HepG2 (cell line): ENCODE results near the gene SRSF1. TPM values are rescaled to one million over a fixed set of nuclear protein-coding genes. Genes with fewer than 3 reads are reported as not detected.

Experiments
- EEA1 ChIP-seq: sonication (generic); formaldehyde crosslinking; IDR thresholded peaks from 2 replicates; pipeline ENCODE4 v1.5.1; 2020; ENCODE audit warnings: mild to moderate bottlenecking, missing genetic modification reagents, borderline replicate concordance
- HDAC1 ChIP-seq: sonication (generic); formaldehyde crosslinking; IDR thresholded peaks from 2 replicates; pipeline ENCODE4 v1.5.1; 2020; ENCODE audit warnings: mild to moderate bottlenecking, missing genetic modification reagents
- HNF1B ChIP-seq: sonication (generic); formaldehyde crosslinking; IDR thresholded peaks from 2 replicates; pipeline ENCODE4 v1.5.1; 2020; ENCODE audit warnings: mild to moderate bottlenecking, moderate library complexity, missing genetic modification reagents
- KLF11 ChIP-seq: IDR thresholded peaks from 2 replicates; pipeline ENCODE4 v1.6.1; 2016; ENCODE audit warnings: missing compliant biosample characterization
- MEIS1 ChIP-seq: sonication (generic); formaldehyde crosslinking; IDR thresholded peaks from 2 replicates; pipeline ENCODE4 v1.9.0; 2021; ENCODE audit warnings: mild to moderate bottlenecking, missing genetic modification reagents, moderate library complexity, borderline replicate concordance
- NFAT5 ChIP-seq: sonication (generic); formaldehyde crosslinking; IDR thresholded peaks from 2 replicates; pipeline ENCODE4 v1.4.0; 2020; ENCODE audit warnings: missing genetic modification reagents
- PHF21A ChIP-seq: sonication (generic); formaldehyde crosslinking; IDR thresholded peaks from 2 replicates; pipeline ENCODE4 v1.5.0; 2020; ENCODE audit warnings: mild to moderate bottlenecking, missing genetic modification reagents
- RAD21 ChIP-seq: fragments of 450-650 bp; formaldehyde crosslinking; IDR thresholded peaks from 2 replicates; pipeline ENCODE4 v1.5.0; 2020; ENCODE audit warnings: mild to moderate bottlenecking
- SOX5 ChIP-seq: IDR thresholded peaks from 2 replicates; pipeline ENCODE4 v1.6.1; 2016; ENCODE audit warnings: borderline replicate concordance
- ZBTB2 ChIP-seq: sonication (generic); formaldehyde crosslinking; IDR thresholded peaks from 2 replicates; pipeline ENCODE4 v1.8.0; 2022; ENCODE audit warnings: low read depth, missing genetic modification reagents
- ZNF12 ChIP-seq: sonication (generic); formaldehyde crosslinking; IDR thresholded peaks from 2 replicates; pipeline ENCODE4 v1.5.0; 2020; ENCODE audit warnings: missing genetic modification reagents
- ZNF281 ChIP-seq: sonication (generic); formaldehyde crosslinking; IDR thresholded peaks from 2 replicates; pipeline ENCODE4 v1.4.0; 2020; ENCODE audit warnings: missing genetic modification reagents, borderline replicate concordance
- ZNF432 ChIP-seq: sonication (generic); formaldehyde crosslinking; IDR thresholded peaks from 2 replicates; pipeline ENCODE4 v1.5.0; 2020; ENCODE audit warnings: missing genetic modification reagents, mild to moderate bottlenecking, borderline replicate concordance
- ZNF777 ChIP-seq: sonication (generic); formaldehyde crosslinking; IDR thresholded peaks from 2 replicates; pipeline ENCODE4 v1.4.0; 2020; ENCODE audit warnings: missing genetic modification reagents
- polyA plus RNA-seq, 8 experiments: library from polyadenylated mRNA; depleted of rRNA in 3 of 8; stranded (reverse) in 7 of 8; unstranded in 1 of 8; fragments of >200 nt; fragmentation: Illumina TruSeq in 4 of 8; extraction: Trizol in 4 of 8; gene quantifications; 2 replicates each; pipeline versions ENCODE4 v1.2.1 to v1.2.3, GENCODE V29; 2011 to 2016; ENCODE audit warnings: low read depth in 4 of 8, missing spikeins in 1 of 8, mixed read lengths in 1 of 8; ENCODE audit not compliant: insufficient read depth in 1 of 8
- total RNA-seq, 5 experiments: library from RNA; depleted of rRNA; stranded (reverse); fragments of >200 nt; fragmentation: Illumina TruSeq; extraction: Trizol; gene quantifications; 2 replicates each; pipeline ENCODE4 v1.2.3, GENCODE V29; 2016; ENCODE audit warnings: low read depth in 1 of 5
- TF ChIP-seq, protein P1 (sequence below): sonication (generic); formaldehyde crosslinking; IDR thresholded peaks from 2 replicates; pipeline ENCODE4 v1.5.0; 2020; ENCODE audit warnings: mild to moderate bottlenecking, missing genetic modification reagents

The SRSF1 gene
- total and polyA plus RNA-seq, 2 of the 13 experiments (the other 11 are each of a cell fraction or from before 2014, with no cell fraction given) = 142 to 445 TPM

DNA sequence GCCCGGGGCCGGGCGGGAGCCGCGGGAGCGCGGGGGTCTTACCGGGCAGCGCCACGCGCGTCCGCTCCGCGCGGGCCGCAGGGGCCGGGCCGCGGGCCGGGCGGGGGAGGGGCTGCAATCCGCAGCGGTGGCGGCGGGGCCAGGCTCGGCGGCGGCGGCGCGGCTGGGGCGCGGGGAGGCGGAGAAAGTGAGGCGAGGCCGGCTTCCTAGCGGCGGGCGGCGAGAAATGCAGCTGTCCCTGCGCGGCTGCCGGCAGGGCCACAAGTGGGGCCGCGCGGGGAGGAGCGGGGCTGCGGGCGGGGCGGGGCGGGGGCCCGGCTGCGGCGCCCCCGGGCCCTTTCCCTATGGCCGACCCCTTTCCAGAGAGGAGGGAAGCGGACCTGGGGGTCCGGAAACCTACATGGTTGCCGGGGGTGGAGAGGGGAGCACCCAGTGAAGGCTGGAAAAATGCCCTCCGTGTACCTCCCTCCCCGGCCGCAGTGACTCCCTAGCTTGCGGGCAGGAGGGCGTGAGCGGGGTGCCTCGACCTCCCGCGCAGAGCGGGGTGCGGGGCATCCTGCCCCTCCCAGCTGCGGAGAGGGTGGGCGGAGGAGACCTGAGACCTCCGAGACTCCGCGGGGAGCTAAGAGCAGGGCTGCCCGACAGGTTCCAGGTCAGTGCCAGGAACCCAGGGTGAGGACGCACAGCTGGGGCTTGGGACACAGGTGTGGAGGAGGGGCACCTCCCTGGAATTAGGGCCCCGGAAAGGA is 51.7 kb downstream of the SRSF1 start, which contains the start of gene CUEDC1 (continued):
- TF ChIP-seq, protein P1, sequence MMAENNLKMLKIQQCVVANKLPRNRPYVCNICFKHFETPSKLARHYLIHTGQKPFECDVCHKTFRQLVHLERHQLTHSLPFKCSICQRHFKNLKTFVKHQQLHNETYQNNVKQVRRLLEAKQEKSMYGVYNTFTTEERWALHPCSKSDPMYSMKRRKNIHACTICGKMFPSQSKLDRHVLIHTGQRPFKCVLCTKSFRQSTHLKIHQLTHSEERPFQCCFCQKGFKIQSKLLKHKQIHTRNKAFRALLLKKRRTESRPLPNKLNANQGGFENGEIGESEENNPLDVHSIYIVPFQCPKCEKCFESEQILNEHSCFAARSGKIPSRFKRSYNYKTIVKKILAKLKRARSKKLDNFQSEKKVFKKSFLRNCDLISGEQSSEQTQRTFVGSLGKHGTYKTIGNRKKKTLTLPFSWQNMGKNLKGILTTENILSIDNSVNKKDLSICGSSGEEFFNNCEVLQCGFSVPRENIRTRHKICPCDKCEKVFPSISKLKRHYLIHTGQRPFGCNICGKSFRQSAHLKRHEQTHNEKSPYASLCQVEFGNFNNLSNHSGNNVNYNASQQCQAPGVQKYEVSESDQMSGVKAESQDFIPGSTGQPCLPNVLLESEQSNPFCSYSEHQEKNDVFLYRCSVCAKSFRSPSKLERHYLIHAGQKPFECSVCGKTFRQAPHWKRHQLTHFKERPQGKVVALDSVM (CRISPR knock-in tag) = peak; percentile 28; the same call in 1 of the 2 replicates
- TF ChIP-seq HDAC1 (CRISPR knock-in tag) (peak; percentile 19; the same call in 1 of the 2 replicates), SOX5 (CRISPR knock-in tag) (no peak), ZNF432 (CRISPR knock-in tag) (no peak), PHF21A (0 out of 2 replicates have a peak, but pooled peaks have one; percentile 0), ZNF12 (no peak), EEA1 (no peak), ZNF281 (CRISPR knock-in tag) (peak; percentile 51), NFAT5 (CRISPR knock-in tag) (0 out of 2 replicates have a peak, but pooled peaks have one; percentile 5), RAD21 (CRISPR knock-in tag) (0 out of 2 replicates have a peak, but pooled peaks have one; percentile 6), HNF1B (CRISPR knock-in tag) (no peak), ZNF777 (peak; percentile 75; the same call in 1 of the 2 replicates), MEIS1 (CRISPR knock-in tag) (0 out of 2 replicates have a peak, but pooled peaks have one; percentile 19), KLF11 (no peak), ZBTB2 (CRISPR knock-in tag) (peak; percentile 69; the same call in 1 of the 2 replicates)
